Mucosa of rectum (tissue), 2 donors: Measurements from ENCODE around the gene CD63.

Experiments used
- H3K27ac ChIP-seq, 2 donors: one replicate each; pipeline ENCODE4 v1.7.0; 2013; ENCODE audit warnings: inconsistent platforms in 2 of 2, low read depth in 2 of 2, low read length in 2 of 2
- H3K27me3 ChIP-seq, 2 donors: one replicate each; pipeline ENCODE4 v1.7.0; 2013; ENCODE audit warnings: low read length in 2 of 2; ENCODE audit not compliant: control insufficient read depth in 2 of 2, insufficient read depth in 2 of 2
- H3K36me3 ChIP-seq, 2 donors: one replicate each; pipeline ENCODE4 v1.7.0; 2013; ENCODE audit warnings: low read length in 2 of 2; ENCODE audit not compliant: control insufficient read depth in 2 of 2, insufficient read depth in 2 of 2
- H3K4me1 ChIP-seq, 2 donors: one replicate each; pipeline ENCODE4 v1.7.0; 2013; ENCODE audit warnings: low read length in 2 of 2, mild to moderate bottlenecking in 1 of 2; ENCODE audit not compliant: control insufficient read depth in 2 of 2, insufficient read depth in 2 of 2
- H3K4me3 ChIP-seq, 2 donors: one replicate each; pipeline ENCODE4 v1.7.0; 2013; ENCODE audit warnings: low read length in 2 of 2
- H3K9ac ChIP-seq, 2 donors: one replicate each; pipeline ENCODE4 v1.7.0; 2013; ENCODE audit warnings: low read length in 2 of 2, low read depth in 1 of 2, mild to moderate bottlenecking in 1 of 2
- H3K9me3 ChIP-seq, 2 donors: one replicate each; pipeline ENCODE4 v1.7.0; 2013; ENCODE audit warnings: low read length in 2 of 2; ENCODE audit not compliant: control insufficient read depth in 2 of 2
- donor health status: healthy.
- donor health status: Normal muscosa, but diverticular disease.

The CD63 gene

DNA sequence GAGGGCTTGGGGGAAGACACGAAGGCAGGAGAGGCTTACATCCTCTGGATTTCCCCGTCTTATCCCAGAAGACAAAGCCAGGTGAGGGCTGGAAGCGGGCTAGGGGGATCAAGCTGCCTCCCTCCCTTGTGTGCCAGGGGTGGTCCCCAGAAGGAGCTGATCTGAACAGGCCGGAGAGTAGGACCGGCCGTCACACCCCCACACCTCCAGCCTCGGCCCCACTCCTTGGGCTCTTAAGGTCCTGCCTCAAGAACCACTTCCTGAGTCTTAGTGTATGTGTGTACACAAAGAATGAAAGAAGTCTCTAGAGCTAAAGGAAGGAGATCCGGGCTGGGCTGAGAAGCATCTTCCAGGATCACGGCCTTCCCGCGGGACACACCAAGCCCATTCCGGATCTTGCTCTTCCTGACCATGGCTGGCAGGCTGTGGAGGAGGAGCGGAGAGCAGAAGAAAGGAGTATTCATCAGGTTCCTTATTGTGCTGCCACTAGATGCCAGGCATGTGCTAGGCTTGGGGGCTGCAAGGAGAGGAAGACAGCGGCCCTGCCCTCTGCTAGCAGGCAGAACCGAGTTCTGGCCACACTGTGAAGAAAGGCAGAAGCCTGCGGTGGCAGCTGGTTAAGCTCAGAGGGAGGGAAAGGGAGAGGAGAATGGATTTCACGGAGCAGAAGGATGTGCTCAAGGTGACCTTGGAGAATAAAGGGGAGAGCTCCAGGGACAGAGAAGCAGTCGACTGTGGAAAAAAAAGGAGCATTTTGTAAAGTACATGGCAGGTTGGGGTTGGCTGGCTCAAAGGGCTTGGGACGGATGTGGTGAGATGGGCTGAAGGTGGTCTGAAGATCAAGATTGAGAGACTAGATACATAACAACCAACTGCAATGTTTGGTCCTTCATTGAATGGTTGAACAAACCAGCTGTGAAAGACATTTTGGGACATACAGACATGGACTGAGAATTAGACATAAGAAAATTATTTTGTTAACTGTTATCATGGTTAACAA lies 1.3 kb upstream of the CD63 start:
- Histone ChIP-seq H3K27ac (peak overlapping the region; percentile 93 to 99), H3K4me3 (peak overlapping the region; percentile 88 to 93), H3K9me3 (no peaks in the 10 kb centered on the region), H3K27me3 (no peaks in the 10 kb centered on the region), H3K9ac (peak overlapping the region; percentile 90 to 96), H3K4me1 (peaks cover 27 to 30% of the 10 kb centered on the region in 2 donors), H3K36me3 (peaks cover 13 to 18% of the 10 kb centered on the region in 2 donors)

- Histone ChIP-seq H3K4me1 (peaks cover 43 to 48% of the 10 kb centered on the region in 2 donors), H3K27me3 (no peaks in the 10 kb centered on the region), H3K27ac (peak overlapping the region; percentile 93 to 99), H3K9ac (peak overlapping the region; percentile 90 to 96), H3K4me3 (peak overlapping the region; percentile 88 to 93), H3K9me3 (no peaks in the 10 kb centered on the region), H3K36me3 (peaks cover 26 to 34% of the 10 kb centered on the region in 2 donors)
Measured at GRCh38 chr12:55728186-55728938, 447 bp downstream of the CD63 start.

DNA sequence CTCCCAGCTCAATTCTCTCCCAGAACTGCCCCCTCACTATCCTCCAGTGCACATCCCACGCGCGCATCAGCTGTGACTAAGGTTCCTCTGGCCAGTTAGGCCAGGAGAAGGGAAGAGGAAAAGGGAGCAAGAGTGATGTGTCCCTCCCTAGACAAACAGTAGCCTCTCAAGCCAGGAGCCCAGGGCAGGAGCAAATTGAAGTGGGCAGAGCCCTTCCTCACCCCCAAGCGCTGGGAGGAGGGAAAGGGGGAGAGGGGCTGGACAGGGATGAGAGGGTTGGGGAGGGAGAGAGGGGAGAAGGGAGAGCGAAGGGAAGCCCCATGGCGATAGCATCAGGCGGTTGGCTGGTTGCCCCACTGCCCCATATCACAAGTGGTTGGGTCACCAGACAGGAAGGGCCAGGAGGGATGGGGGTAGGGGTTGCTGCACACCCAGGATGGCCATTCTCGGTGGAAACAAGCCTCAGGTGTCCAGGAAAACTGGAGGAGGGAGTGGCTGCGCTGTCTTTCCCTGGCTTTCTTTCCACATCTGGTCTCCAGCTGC lies 1.1 kb downstream of the CD63 start:
- peaks cover 29 to 37% of the 10 kb centered on the region in 2 donors for H3K36me3 ChIP-seq
- H3K4me3 ChIP-seq, result peak overlapping the region; percentile 88 to 93
- H3K4me1 ChIP-seq, result peaks cover 43 to 52% of the 10 kb centered on the region in 2 donors
- H3K27ac ChIP-seq, result peak overlapping the region; percentile 93 to 99
- H3K9me3 ChIP-seq, result no peaks in the 10 kb centered on the region
- no peaks in the 10 kb centered on the region for H3K27me3 ChIP-seq
- peak overlapping the region; percentile 90 to 96 for H3K9ac ChIP-seq

- H3K36me3 ChIP-seq, result peaks cover 29 to 34% of the 10 kb centered on the region in 2 donors
- H3K4me1 ChIP-seq, result peaks cover 43 to 54% of the 10 kb centered on the region in 2 donors
- H3K9me3 ChIP-seq, result no peaks in the 10 kb centered on the region
- peak overlapping the region; percentile 88 to 93 for H3K4me3 ChIP-seq
- H3K9ac ChIP-seq, result peak overlapping the region; percentile 90 to 96
- H3K27ac ChIP-seq, result peak overlapping the region; percentile 93 to 99
- no peaks in the 10 kb centered on the region for H3K27me3 ChIP-seq
Measured at GRCh38 chr12:55726971-55727370, 1.8 kb downstream of the CD63 start.

GRCh38 chr12:55725556-55725955 lies 3.3 kb downstream of the CD63 start:
- Histone ChIP-seq H3K4me3 (no peak overlapping the region), H3K27me3 (no peaks in the 10 kb centered on the region), H3K27ac (no peak overlapping the region), H3K4me1 (peaks cover 52 to 66% of the 10 kb centered on the region in 2 donors), H3K9ac (no peak overlapping the region), H3K36me3 (peaks cover 29 to 34% of the 10 kb centered on the region in 2 donors), H3K9me3 (no peaks in the 10 kb centered on the region)

GRCh38 chr12:55724940-55725309 lies 3.9 kb downstream of the CD63 start:
- H3K4me3 ChIP-seq, result no peak overlapping the region
- no peaks in the 10 kb centered on the region for H3K27me3 ChIP-seq
- H3K4me1 ChIP-seq, result peaks cover 52 to 64% of the 10 kb centered on the region in 2 donors
- H3K27ac ChIP-seq, result peak overlapping the region in 1 of 2 donors; percentile 32
- H3K9me3 ChIP-seq, result no peaks in the 10 kb centered on the region
- H3K36me3 ChIP-seq, result peaks cover 29 to 36% of the 10 kb centered on the region in 2 donors
- no peak overlapping the region for H3K9ac ChIP-seq

DNA sequence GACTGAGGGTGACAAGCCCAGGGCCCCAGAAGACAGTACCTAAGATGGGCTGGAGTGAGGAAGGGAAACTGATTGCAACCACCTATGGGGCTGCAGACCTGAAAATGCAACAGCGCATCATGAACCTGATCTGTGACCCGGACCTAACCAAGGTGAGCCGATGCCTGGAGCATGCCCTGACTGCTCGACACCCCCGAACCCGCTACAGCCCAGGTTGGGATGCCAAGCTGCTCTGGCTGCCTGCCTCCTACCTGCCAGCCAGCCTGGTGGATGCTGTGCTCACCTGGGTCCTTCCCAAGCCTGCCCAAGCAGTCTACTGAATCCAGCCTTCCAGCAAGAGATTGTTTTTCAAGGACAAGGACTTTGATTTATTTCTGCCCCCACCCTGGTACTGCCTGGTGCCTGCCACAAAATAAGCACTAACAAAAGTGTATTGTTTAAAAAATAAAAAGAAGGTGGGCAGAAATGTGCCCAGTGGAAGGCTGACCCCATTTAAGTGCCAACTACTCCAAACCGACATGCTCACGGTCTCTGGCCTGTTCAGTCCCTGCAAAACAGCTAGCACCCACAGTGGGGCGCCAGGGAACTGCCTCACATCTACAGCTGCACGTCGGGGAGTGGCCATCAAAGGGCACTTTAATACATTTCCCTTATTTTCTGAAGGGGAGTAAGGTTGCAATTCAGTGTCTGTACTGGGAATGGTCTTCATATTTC lies 4.4 kb downstream of the CD63 start:
- Histone ChIP-seq H3K4me3 (no peak overlapping the region), H3K9me3 (no peaks in the 10 kb centered on the region), H3K27me3 (no peaks in the 10 kb centered on the region), H3K4me1 (peaks cover 52 to 64% of the 10 kb centered on the region in 2 donors), H3K27ac (peak overlapping the region in 1 of 2 donors; percentile 32), H3K36me3 (peaks cover 29 to 37% of the 10 kb centered on the region in 2 donors), H3K9ac (peak overlapping the region in 1 of 2 donors; percentile 14)

- Histone ChIP-seq H3K4me1 (peaks cover 58 to 70% of the 10 kb centered on the region in 2 donors), H3K9ac (peak overlapping the region in 1 of 2 donors; percentile 14), H3K27ac (peak overlapping the region in 1 of 2 donors; percentile 17), H3K9me3 (no peaks in the 10 kb centered on the region), H3K36me3 (peaks cover 29 to 37% of the 10 kb centered on the region in 2 donors), H3K4me3 (no peak overlapping the region), H3K27me3 (no peaks in the 10 kb centered on the region)
Measured at GRCh38 chr12:55723516-55724225, 5.1 kb downstream of the CD63 start.

- peak overlapping the region in 1 of 2 donors; percentile 20 for H3K4me3 ChIP-seq
- H3K4me1 ChIP-seq, result peaks cover 65 to 77% of the 10 kb centered on the region in 2 donors
- peaks cover 29 to 37% of the 10 kb centered on the region in 2 donors for H3K36me3 ChIP-seq
- H3K9me3 ChIP-seq, result no peaks in the 10 kb centered on the region
- H3K27me3 ChIP-seq, result no peaks in the 10 kb centered on the region
- no peak overlapping the region for H3K9ac ChIP-seq
- no peak overlapping the region for H3K27ac ChIP-seq
Measured at GRCh38 chr12:55722948-55723347, 5.9 kb downstream of the CD63 start.
